ENCODE results near the gene ITPRID1.

Gene ITPRID1

DNA sequence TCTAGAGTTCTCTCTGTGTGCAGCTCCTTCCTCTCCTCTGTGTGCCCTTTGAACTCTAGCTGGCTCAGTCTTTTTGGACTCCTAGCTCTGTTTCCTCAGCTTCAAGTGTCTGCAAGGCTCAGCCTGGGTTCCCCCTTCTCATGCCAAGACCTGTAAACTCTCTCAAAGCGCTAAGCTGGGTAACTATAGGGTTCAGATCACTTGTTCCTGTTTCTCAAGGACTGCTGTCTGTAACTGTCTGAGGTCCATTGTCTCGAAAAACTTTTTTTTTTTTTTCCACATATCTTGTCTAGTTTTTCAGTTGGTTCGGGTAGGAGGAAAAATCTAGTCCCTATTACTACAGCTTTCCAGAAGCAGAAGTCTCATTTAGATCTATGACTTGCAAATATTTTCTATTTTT, 126.5 kb downstream of the ITPRID1 start:
- TF ChIP-seq, protein P1, sequence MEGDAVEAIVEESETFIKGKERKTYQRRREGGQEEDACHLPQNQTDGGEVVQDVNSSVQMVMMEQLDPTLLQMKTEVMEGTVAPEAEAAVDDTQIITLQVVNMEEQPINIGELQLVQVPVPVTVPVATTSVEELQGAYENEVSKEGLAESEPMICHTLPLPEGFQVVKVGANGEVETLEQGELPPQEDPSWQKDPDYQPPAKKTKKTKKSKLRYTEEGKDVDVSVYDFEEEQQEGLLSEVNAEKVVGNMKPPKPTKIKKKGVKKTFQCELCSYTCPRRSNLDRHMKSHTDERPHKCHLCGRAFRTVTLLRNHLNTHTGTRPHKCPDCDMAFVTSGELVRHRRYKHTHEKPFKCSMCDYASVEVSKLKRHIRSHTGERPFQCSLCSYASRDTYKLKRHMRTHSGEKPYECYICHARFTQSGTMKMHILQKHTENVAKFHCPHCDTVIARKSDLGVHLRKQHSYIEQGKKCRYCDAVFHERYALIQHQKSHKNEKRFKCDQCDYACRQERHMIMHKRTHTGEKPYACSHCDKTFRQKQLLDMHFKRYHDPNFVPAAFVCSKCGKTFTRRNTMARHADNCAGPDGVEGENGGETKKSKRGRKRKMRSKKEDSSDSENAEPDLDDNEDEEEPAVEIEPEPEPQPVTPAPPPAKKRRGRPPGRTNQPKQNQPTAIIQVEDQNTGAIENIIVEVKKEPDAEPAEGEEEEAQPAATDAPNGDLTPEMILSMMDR (conservative IDR thresholded peaks at IDR 0.05; ENCODE audit: control insufficient read depth, insufficient read depth, low read depth, low read length): no peak
- H3K4me3 ChIP-seq (ENCODE audit: control insufficient read depth, low read depth, low read length): no peak overlapping the region
- DNase-seq (ENCODE audit: low read depth): no peak

DNA sequence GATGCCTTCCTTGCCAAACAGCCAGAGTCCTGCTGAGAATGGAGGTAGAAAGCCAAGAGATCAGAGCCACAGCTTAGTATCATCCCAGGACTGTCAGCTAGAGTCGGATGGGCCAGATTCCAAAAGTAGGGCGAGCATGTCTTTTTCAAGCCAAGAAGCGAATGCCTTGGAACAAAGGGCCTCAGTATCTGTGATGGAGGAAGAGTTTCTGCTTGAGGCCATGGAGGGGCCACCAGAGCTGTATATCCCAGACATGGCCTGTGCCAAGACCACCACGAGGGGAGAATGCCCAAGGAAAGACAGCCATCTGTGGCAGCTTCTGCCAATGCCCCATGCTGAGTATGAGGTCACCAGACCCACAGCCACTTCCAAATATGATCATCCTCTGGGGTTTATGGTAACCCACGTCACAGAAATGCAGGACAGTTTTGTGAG, 128.8 kb downstream of the ITPRID1 start:
- DNase-seq (ENCODE audit: low read depth): no peak
- no peak overlapping the region for H3K4me3 ChIP-seq (ENCODE audit: control insufficient read depth, low read depth, low read length)
- TF ChIP-seq, protein P1 (conservative IDR thresholded peaks at IDR 0.05; ENCODE audit: control insufficient read depth, insufficient read depth, low read depth, low read length): no peak

DNA sequence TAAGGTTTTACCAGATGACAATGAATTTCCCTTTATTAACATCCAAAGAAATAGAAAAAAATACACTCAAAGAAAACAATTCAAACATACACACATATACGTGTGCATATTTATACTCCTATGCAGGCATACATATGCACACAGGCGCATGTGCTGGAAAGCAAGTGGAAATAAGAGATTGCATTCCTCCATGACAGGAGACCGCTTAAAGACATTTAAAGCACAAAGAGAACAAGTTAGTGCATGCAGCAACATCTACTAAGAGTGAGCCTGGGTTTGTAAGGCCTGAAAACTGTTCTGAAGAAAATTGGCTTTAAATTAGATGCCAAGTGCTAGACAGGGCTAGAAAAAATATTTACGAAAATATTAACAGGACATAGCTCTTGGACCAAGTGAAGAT, 133.1 kb downstream of the ITPRID1 start:
- no peak overlapping the region for H3K4me3 ChIP-seq (ENCODE audit: control insufficient read depth, low read depth, low read length)
- no peak for DNase-seq (ENCODE audit: low read depth)
- TF ChIP-seq, protein P1 (conservative IDR thresholded peaks at IDR 0.05; ENCODE audit: control insufficient read depth, insufficient read depth, low read depth, low read length): no peak

DNA sequence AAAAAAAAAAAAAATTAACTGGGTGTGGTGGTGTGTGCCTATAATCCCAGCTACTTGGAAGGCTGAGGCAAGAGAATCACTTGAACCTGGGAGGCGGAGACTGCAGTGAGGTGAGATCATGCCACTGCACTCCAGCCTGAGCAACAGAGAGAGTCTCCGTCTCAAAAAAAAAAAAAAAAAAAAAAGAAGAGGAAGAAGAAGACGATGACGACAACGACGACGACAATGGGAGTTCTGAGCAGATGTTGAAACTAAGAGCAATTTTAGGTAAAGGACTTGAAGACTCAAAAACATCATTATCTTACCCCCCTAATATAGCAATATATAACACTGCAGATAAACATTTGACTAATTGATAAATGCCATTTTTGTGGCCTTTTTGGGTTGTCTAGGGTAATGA, 133.6 kb downstream of the ITPRID1 start:
- no peak for DNase-seq (ENCODE audit: low read depth)
- TF ChIP-seq, protein P1 (conservative IDR thresholded peaks at IDR 0.05; ENCODE audit: control insufficient read depth, insufficient read depth, low read depth, low read length): no peak
- no peak overlapping the region for H3K4me3 ChIP-seq (ENCODE audit: control insufficient read depth, low read depth, low read length)

DNA sequence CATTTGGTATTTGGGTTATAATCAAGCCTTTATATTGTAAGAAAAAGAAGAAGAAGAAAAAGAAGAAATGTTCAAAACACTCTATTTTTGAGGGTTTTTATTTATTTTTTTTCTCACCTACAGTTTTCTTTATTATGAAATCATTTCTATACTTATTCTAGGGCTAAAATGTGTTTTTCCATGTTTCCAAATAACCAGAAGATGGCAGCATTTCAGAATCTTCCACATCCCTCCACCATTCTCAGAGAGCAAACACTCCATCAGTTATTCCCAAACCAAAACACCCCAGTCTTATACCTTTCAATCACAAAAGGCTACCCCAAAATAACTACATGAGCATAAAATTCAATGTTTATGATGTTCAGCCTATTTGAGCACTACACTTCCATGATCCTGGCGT, 134.4 kb downstream of the ITPRID1 start:
- peak; percentile 11 for DNase-seq (ENCODE audit: low read depth)
- TF ChIP-seq, protein P1 (conservative IDR thresholded peaks at IDR 0.05; ENCODE audit: control insufficient read depth, insufficient read depth, low read depth, low read length): peak; percentile 18
- H3K4me3 ChIP-seq (ENCODE audit: control insufficient read depth, low read depth, low read length): no peak overlapping the region

DNA sequence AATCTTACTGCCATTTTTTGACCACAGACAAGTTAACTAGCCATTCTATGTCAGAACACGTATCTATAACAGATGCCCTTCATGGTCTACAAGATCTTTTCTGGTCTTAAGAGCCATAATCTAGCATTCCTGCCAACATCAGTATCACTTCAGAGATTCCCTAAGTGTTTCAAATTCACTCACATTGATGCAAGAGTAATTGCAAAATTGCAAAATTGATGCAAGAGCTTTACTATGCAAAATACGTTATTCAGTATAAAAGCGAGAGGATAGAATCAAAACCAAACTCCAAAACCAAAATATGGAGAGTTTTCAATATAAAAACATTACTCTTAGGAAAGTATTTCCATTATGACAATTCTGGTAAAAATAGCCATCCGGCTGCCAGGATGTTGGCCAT, 135.0 kb downstream of the ITPRID1 start:
- no peak for DNase-seq (ENCODE audit: low read depth)
- TF ChIP-seq, protein P1 (conservative IDR thresholded peaks at IDR 0.05; ENCODE audit: control insufficient read depth, insufficient read depth, low read depth, low read length): no peak
- H3K4me3 ChIP-seq (ENCODE audit: control insufficient read depth, low read depth, low read length): no peak overlapping the region

Measured in fibroblast of mammary gland (primary cell).